GM18505 (cell line): ENCODE measurements around the gene C5orf24.
"Not testable (repeated sequence)": the region's sequence is repeated elsewhere in the genome, so short reads cannot be mapped to it uniquely, and the experiment has no call there.

Experiments
- ATAC-seq: cut with Tn5 transposase; IDR thresholded peaks from one replicate; pipeline ENCODE4 v1.9.1; 2021; ENCODE audit not compliant: unreplicated experiment
- POLR2A ChIP-seq: IDR thresholded peaks from 4 replicates; pipeline ENCODE4 v1.6.1; 2011; ENCODE audit warnings: borderline replicate concordance; ENCODE audit not compliant: insufficient read depth, insufficient read length; ENCODE audit errors: extremely low read depth

C5orf24 gene

GRCh38 chr5:134877159-134877558, 31.4 kb downstream of the C5orf24 start:
- TF ChIP-seq POLR2A: no peak
- no peak for ATAC-seq

- no peak for ATAC-seq
- no peak for TF ChIP-seq POLR2A
Observed at GRCh38 chr5:134878403-134878802, 32.6 kb downstream of the C5orf24 start.

- TF ChIP-seq POLR2A: no peak
- ATAC-seq: no peak
Observed at GRCh38 chr5:134879456-134879855, 33.7 kb downstream of the C5orf24 start.

- not testable (repeated sequence) for ATAC-seq
Observed at GRCh38 chr5:134880937-134881336, 35.2 kb downstream of the C5orf24 start.

GRCh38 chr5:134881711-134882110, 35.9 kb downstream of the C5orf24 start:
- ATAC-seq: not testable (repeated sequence)

- no peak for ATAC-seq
- no peak for TF ChIP-seq POLR2A
Observed at GRCh38 chr5:134887593-134888159, 41.9 kb downstream of the C5orf24 start.

GRCh38 chr5:134889335-134889734, 43.6 kb downstream of the C5orf24 start:
- TF ChIP-seq POLR2A: no peak
- ATAC-seq: no peak

GRCh38 chr5:134891473-134891872, 45.7 kb downstream of the C5orf24 start:
- no peak for ATAC-seq
- no peak for TF ChIP-seq POLR2A

GRCh38 chr5:134892282-134892681, 46.5 kb downstream of the C5orf24 start:
- no peak for ATAC-seq
- TF ChIP-seq POLR2A: no peak

GRCh38 chr5:134892926-134893325, 47.2 kb downstream of the C5orf24 start:
- TF ChIP-seq POLR2A: no peak
- ATAC-seq: no peak

GRCh38 chr5:134893748-134894505, 48.2 kb downstream of the C5orf24 start:
- no peak for ATAC-seq
- TF ChIP-seq POLR2A: no peak

- TF ChIP-seq POLR2A: no peak
- no peak for ATAC-seq
Observed at GRCh38 chr5:134902071-134902801, 56.5 kb downstream of the C5orf24 start.

- peak; percentile 75 for TF ChIP-seq POLR2A
- peak; percentile 76 for ATAC-seq
Observed at GRCh38 chr5:134904610-134905245, 59.0 kb downstream of the C5orf24 start, which contains the start of gene PCBD2. TSS of gene PCBD2 (plus strand) at chr5:134905131. CDS start at chr5:134905140, 9 bp downstream.
